HG03439 (cell line): Measurements from ENCODE around the gene THAP5.

Source experiments
- ATAC-seq: cut with Tn5 transposase; IDR thresholded peaks from one replicate; pipeline ENCODE4 v1.9.1; 2021; ENCODE audit warnings: mild to moderate bottlenecking, moderate library complexity; ENCODE audit not compliant: unreplicated experiment

Gene THAP5

GRCh38 chr7:108569381-108570145 lies at the start of gene THAP5, which contains the start of gene DNAJB9:
Gene THAP5, minus strand, starts transcription at chr7:108569706. Its CDS starts 137 bp downstream, at chr7:108569569.
Gene DNAJB9, plus strand, starts transcription at chr7:108569874. Its CDS starts 1,853 bp downstream, at chr7:108571727.
- ATAC-seq: peak; percentile 98

- no peak for ATAC-seq
Observed at GRCh38 chr7:108618056-108618455, 48.5 kb upstream of the THAP5 start.

- no peak for ATAC-seq
Observed at GRCh38 chr7:108614896-108615295, 45.4 kb upstream of the THAP5 start.

GRCh38 chr7:108613949-108614381 lies 44.5 kb upstream of the THAP5 start:
- ATAC-seq: no peak

GRCh38 chr7:108613147-108613948 lies 43.8 kb upstream of the THAP5 start:
- peak; percentile 65 for ATAC-seq

- ATAC-seq: no peak
Observed at GRCh38 chr7:108611268-108611667, 41.8 kb upstream of the THAP5 start.

GRCh38 chr7:108609643-108610042 lies 40.1 kb upstream of the THAP5 start:
- ATAC-seq: no peak

GRCh38 chr7:108605559-108606201 lies 36.2 kb upstream of the THAP5 start:
- ATAC-seq: no peak

GRCh38 chr7:108604307-108605077 lies 35.0 kb upstream of the THAP5 start:
- ATAC-seq: no peak

- ATAC-seq: no peak
Observed at GRCh38 chr7:108603656-108604306, 34.3 kb upstream of the THAP5 start.

GRCh38 chr7:108600399-108600798 lies 30.9 kb upstream of the THAP5 start:
- no peak for ATAC-seq

- no peak for ATAC-seq
Observed at GRCh38 chr7:108598914-108599580, 29.5 kb upstream of the THAP5 start.

- ATAC-seq: no peak
Observed at GRCh38 chr7:108598153-108598552, 28.6 kb upstream of the THAP5 start.

GRCh38 chr7:108596560-108596959 lies 27.1 kb upstream of the THAP5 start:
- ATAC-seq: no peak

GRCh38 chr7:108592646-108593201 lies 23.2 kb upstream of the THAP5 start:
- no peak for ATAC-seq

- ATAC-seq: no peak
Observed at GRCh38 chr7:108590606-108591005, 21.1 kb upstream of the THAP5 start.

GRCh38 chr7:108589874-108590273 lies 20.4 kb upstream of the THAP5 start:
- no peak for ATAC-seq

- no peak for ATAC-seq
Observed at GRCh38 chr7:108589199-108589598, 19.7 kb upstream of the THAP5 start.

- ATAC-seq: no peak
Observed at GRCh38 chr7:108586274-108586710, 16.8 kb upstream of the THAP5 start.
